ENCODE data around the gene PRODH2. TPM values are rescaled to one million over a fixed set of nuclear protein-coding genes. Genes with fewer than 3 reads are reported as not detected.

The PRODH2 gene
- total and polyA plus RNA-seq, 2 of the 13 experiments (the other 11 are each of a cell fraction or from before 2014, with no cell fraction given), result 86.7 to 118 TPM

DNA sequence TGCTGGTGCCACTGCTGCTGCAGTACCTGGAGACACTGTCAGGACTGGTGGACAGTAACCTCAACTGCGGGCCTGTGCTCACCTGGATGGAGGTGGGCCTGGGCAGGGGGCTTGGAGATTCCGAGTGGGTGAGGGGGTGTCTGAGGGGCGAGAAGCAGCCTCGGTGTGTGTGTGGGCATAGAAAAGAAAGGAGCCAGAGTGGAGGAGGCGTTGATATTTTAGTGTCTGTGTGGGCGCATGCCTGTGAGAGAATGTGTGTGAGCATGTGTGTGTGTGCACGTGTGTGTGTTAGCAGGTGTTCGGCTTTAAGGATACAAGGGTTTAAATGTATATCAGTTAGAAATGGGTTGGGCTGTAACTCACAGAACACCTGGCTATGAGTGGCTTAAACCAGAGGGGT is 33.6 kb downstream of the PRODH2 start (continued):
- TF ChIP-seq, protein P1, sequence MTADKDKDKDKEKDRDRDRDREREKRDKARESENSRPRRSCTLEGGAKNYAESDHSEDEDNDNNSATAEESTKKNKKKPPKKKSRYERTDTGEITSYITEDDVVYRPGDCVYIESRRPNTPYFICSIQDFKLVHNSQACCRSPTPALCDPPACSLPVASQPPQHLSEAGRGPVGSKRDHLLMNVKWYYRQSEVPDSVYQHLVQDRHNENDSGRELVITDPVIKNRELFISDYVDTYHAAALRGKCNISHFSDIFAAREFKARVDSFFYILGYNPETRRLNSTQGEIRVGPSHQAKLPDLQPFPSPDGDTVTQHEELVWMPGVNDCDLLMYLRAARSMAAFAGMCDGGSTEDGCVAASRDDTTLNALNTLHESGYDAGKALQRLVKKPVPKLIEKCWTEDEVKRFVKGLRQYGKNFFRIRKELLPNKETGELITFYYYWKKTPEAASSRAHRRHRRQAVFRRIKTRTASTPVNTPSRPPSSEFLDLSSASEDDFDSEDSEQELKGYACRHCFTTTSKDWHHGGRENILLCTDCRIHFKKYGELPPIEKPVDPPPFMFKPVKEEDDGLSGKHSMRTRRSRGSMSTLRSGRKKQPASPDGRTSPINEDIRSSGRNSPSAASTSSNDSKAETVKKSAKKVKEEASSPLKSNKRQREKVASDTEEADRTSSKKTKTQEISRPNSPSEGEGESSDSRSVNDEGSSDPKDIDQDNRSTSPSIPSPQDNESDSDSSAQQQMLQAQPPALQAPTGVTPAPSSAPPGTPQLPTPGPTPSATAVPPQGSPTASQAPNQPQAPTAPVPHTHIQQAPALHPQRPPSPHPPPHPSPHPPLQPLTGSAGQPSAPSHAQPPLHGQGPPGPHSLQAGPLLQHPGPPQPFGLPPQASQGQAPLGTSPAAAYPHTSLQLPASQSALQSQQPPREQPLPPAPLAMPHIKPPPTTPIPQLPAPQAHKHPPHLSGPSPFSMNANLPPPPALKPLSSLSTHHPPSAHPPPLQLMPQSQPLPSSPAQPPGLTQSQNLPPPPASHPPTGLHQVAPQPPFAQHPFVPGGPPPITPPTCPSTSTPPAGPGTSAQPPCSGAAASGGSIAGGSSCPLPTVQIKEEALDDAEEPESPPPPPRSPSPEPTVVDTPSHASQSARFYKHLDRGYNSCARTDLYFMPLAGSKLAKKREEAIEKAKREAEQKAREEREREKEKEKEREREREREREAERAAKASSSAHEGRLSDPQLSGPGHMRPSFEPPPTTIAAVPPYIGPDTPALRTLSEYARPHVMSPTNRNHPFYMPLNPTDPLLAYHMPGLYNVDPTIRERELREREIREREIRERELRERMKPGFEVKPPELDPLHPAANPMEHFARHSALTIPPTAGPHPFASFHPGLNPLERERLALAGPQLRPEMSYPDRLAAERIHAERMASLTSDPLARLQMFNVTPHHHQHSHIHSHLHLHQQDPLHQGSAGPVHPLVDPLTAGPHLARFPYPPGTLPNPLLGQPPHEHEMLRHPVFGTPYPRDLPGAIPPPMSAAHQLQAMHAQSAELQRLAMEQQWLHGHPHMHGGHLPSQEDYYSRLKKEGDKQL (CRISPR knock-in tag; IDR thresholded peaks at IDR 0.05; ENCODE audit: low read depth), result no peak
- TF ChIP-seq NKX3-1 (CRISPR knock-in tag; IDR thresholded peaks at IDR 0.05) (no peak), ZNF335 (CRISPR knock-in tag; IDR thresholded peaks at IDR 0.05) (no peak)

DNA sequence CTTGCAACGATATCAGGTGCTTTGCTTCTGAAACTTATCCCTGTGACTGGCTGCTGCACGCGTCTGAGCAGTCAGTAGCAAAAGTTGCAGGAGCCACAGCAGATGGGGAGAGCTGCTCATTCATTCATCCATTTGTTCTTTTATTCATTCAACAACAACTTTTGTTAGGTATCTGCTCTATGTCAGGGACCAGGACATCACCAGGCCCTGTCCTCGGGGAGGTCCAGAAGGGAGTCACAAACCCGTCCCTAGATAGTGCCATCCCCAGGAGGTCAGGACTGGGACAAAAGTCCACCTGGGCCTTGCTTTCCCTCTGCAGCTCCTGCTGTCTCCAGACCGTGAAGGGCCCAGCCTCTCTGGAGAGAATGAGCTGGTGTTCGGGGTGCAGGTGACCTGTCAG is 34.7 kb downstream of the PRODH2 start:
- in situ Hi-C loops (cut with HindIII; ENCODE audit: extremely low pct_ligation_motif_present, low pct_unique_long_range_greater_than_20kb), result no loop called here
- 88% methylated on average over 7 of the region's 7 CpGs for WGBS (ENCODE audit: low lambda C conversion rate)
- H4K20me1 ChIP-seq (ENCODE audit: insufficient read depth, low read length), result no peaks in the 10 kb centered on the region
- H3K9ac ChIP-seq (ENCODE audit: insufficient read depth, low read depth, low read length), result no peak overlapping the region
- intact Hi-C loops (cut with micrococcal nuclease; ENCODE audit: unreplicated experiment), result loop anchor here (5.0 kb wide), 1 partner anchor 34 kb away; the partner anchor contains the start of gene PRODH2
- H3K4me3 ChIP-seq (replicated peaks in 1 of 3; ENCODE audit: insufficient read depth in 1 of 3, low read depth in 2 of 3, low read length in 3 of 3), result no peak overlapping the region
- FAIRE-seq, result no peak
- POLR2A ChIA-PET, result no interaction called here
- no peak for ATAC-seq
- H3K9me3 ChIP-seq (ENCODE audit: low read length), result no peaks in the 10 kb centered on the region
- no peak overlapping the region for H2AFZ ChIP-seq (ENCODE audit: low read length)
- H3K36me3 ChIP-seq (replicated peaks in 1 of 2; ENCODE audit: control insufficient read depth in 1 of 2, insufficient read depth in 2 of 2, low read length in 2 of 2), result peaks cover 0 to 2% of the 10 kb centered on the region in 2 experiments; a peak in 2 of 5 replicates
- DNase-seq (ENCODE audit: low spot score), result no peak
- H3K4me1 ChIP-seq (ENCODE audit: insufficient read depth, low read length), result peaks cover 37% of the 10 kb centered on the region
- no peak overlapping the region for H3K27ac ChIP-seq (ENCODE audit: extremely low read length, insufficient read depth, low read length)
- no peaks in the 10 kb centered on the region for H3K79me2 ChIP-seq (ENCODE audit: insufficient read depth, low read length)
- no TSS peak for BruUV-seq (replicated peaks)
- CTCF ChIA-PET (ENCODE audit: low intra/inter-chr PET ratio, low total read pairs), result no interaction called here
- peak overlapping the region; percentile 89; the same call in 1 of the 2 replicates for H3K4me2 ChIP-seq (ENCODE audit: low read depth, low read length)
- H3K27me3 ChIP-seq (ENCODE audit: control insufficient read depth in 1 of 2, insufficient read depth in 2 of 2, low read length in 2 of 2), result no peaks in the 10 kb centered on the region
- no peak for TF ChIP-seq CBX5 (CRISPR knock-in tag; IDR thresholded peaks at IDR 0.05; ENCODE audit: borderline replicate concordance)
- no peak for TF ChIP-seq LCORL (IDR thresholded peaks at IDR 0.05)
- TF ChIP-seq LCORL (CRISPR knock-in tag; IDR thresholded peaks at IDR 0.05), result no peak
- TF ChIP-seq, protein P2, sequence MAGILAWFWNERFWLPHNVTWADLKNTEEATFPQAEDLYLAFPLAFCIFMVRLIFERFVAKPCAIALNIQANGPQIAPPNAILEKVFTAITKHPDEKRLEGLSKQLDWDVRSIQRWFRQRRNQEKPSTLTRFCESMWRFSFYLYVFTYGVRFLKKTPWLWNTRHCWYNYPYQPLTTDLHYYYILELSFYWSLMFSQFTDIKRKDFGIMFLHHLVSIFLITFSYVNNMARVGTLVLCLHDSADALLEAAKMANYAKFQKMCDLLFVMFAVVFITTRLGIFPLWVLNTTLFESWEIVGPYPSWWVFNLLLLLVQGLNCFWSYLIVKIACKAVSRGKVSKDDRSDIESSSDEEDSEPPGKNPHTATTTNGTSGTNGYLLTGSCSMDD (CRISPR knock-in tag; IDR thresholded peaks at IDR 0.05), result no peak
- TF ChIP-seq WIZ (CRISPR knock-in tag; IDR thresholded peaks at IDR 0.05), result no peak
- no peak for TF ChIP-seq ZNF556 (CRISPR knock-in tag; IDR thresholded peaks at IDR 0.05; ENCODE audit: borderline replicate concordance)
- no peak for TF ChIP-seq MED8 (CRISPR knock-in tag; IDR thresholded peaks at IDR 0.05; ENCODE audit: insufficient replicate concordance)
- TF ChIP-seq ZNF460 (CRISPR knock-in tag; IDR thresholded peaks at IDR 0.05; ENCODE audit: borderline replicate concordance), result no peak
- TF ChIP-seq NFYC (CRISPR knock-in tag; IDR thresholded peaks at IDR 0.05), result no peak
- TF ChIP-seq SOX5 (CRISPR knock-in tag; IDR thresholded peaks at IDR 0.05; ENCODE audit: borderline replicate concordance), result no peak
- TF ChIP-seq, protein P3, sequence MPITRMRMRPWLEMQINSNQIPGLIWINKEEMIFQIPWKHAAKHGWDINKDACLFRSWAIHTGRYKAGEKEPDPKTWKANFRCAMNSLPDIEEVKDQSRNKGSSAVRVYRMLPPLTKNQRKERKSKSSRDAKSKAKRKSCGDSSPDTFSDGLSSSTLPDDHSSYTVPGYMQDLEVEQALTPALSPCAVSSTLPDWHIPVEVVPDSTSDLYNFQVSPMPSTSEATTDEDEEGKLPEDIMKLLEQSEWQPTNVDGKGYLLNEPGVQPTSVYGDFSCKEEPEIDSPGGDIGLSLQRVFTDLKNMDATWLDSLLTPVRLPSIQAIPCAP (CRISPR knock-in tag; IDR thresholded peaks at IDR 0.05; ENCODE audit: low read depth), result no peak
- no peak for TF ChIP-seq ZNF382 (CRISPR knock-in tag; IDR thresholded peaks at IDR 0.05; ENCODE audit: borderline replicate concordance)
- TF ChIP-seq ZNF354B (CRISPR knock-in tag; IDR thresholded peaks at IDR 0.05), result no peak
- TF ChIP-seq FOXM1 (CRISPR knock-in tag; IDR thresholded peaks at IDR 0.05), result no peak
- TF ChIP-seq ATAD3A (CRISPR knock-in tag; IDR thresholded peaks at IDR 0.05), result no peak
